HEK293 (cell line): ENCODE results near the gene GNG4.

ENCODE experiments used
- CTCF ChIA-PET: fragments of 350-600 bp; formaldehyde crosslinking; extraction: SDS; loops from one replicate; lab custom pipeline; 2021; ENCODE audit warnings: antibody characterized with exemption; lab: Yijun Ruan, JAX
- POLR2A ChIA-PET: fragments of 300-600 bp; formaldehyde crosslinking; extraction: SDS; loops from one replicate; lab custom pipeline; 2020; ENCODE audit warnings: antibody characterized with exemption, inconsistent platforms; lab: Yijun Ruan, JAX
- H3K27ac ChIP-seq: fragments of 200-500 bp; sonication (Bioruptor generic); 2 replicates; pipeline ENCODE4 v1.5.1; 2014; ENCODE audit warnings: low read depth, low read length, control low read depth, inconsistent platforms; ENCODE audit errors: extremely low read depth
- H3K36me3 ChIP-seq, 2 experiments: fragments of 200-500 bp in 1 of 2; sonication (Bioruptor generic) in 1 of 2; 1 replicate in 1 of 2; 2 replicates in 1 of 2; pipeline ENCODE4 v1.5.1; 2014 to 2017; ENCODE audit warnings: inconsistent platforms in 2 of 2, low read length in 2 of 2; ENCODE audit not compliant: control insufficient read depth in 2 of 2, insufficient read depth in 1 of 2
- H3K4me1 ChIP-seq: fragments of 200-500 bp; sonication (Bioruptor generic); 2 replicates; pipeline ENCODE4 v1.5.1; 2014; ENCODE audit warnings: mild to moderate bottlenecking, low read length, inconsistent platforms; ENCODE audit not compliant: control insufficient read depth, insufficient read depth
- H3K4me3 ChIP-seq: 2 replicates; pipeline ENCODE4 v1.5.1; 2011; ENCODE audit warnings: low read depth, mild to moderate bottlenecking, control low read depth, low read length, moderate library complexity
- H3K9me3 ChIP-seq: fragments of 200-500 bp; sonication (Bioruptor generic); 2 replicates; pipeline ENCODE4 v1.5.1; 2014; ENCODE audit warnings: low read depth, low read length, inconsistent platforms; ENCODE audit not compliant: control insufficient read depth, insufficient read depth
- BCL11A ChIP-seq: fragments of 450-650 bp; formaldehyde crosslinking; IDR thresholded peaks from 2 replicates; pipeline ENCODE4 v1.5.1; 2016; ENCODE audit warnings: low read depth, missing biosample characterization, missing genetic modification characterization
- ELK4 ChIP-seq: IDR thresholded peaks from 2 replicates; pipeline ENCODE4 v1.6.1; 2011; ENCODE audit warnings: mild to moderate bottlenecking, low read depth, low read length, borderline replicate concordance
- KLF7 ChIP-seq: fragments of 450-650 bp; formaldehyde crosslinking; IDR thresholded peaks from 2 replicates; pipeline ENCODE4 v1.5.1; 2016; ENCODE audit warnings: missing biosample characterization, missing genetic modification characterization, borderline replicate concordance
- MEIS1 ChIP-seq: sonication (generic); formaldehyde crosslinking; IDR thresholded peaks from 2 replicates; pipeline ENCODE4 v1.8.1; 2022; ENCODE audit warnings: missing genetic modification reagents, mild to moderate bottlenecking, borderline replicate concordance
- PRDM4 ChIP-seq: fragments of 450-650 bp; formaldehyde crosslinking; IDR thresholded peaks from 2 replicates; pipeline ENCODE4 v1.5.1; 2017; ENCODE audit warnings: missing biosample characterization, missing genetic modification characterization
- SALL2 ChIP-seq: fragments of 450-650 bp; formaldehyde crosslinking; IDR thresholded peaks from 2 replicates; pipeline ENCODE4 v1.5.0; 2017; ENCODE audit warnings: missing biosample characterization, mild to moderate bottlenecking, missing genetic modification characterization, borderline replicate concordance
- SCRT1 ChIP-seq: fragments of 450-650 bp; formaldehyde crosslinking; IDR thresholded peaks from 2 replicates; pipeline ENCODE4 v1.5.1; 2016; ENCODE audit warnings: missing biosample characterization, missing genetic modification characterization, borderline replicate concordance
- SCRT2 ChIP-seq: fragments of 450-650 bp; formaldehyde crosslinking; IDR thresholded peaks from 2 replicates; pipeline ENCODE4 v1.5.1; 2016; ENCODE audit warnings: missing biosample characterization, missing genetic modification characterization
- ZBTB8A ChIP-seq: fragments of 450-650 bp; formaldehyde crosslinking; IDR thresholded peaks from 2 replicates; pipeline ENCODE4 v1.5.1; 2016; ENCODE audit warnings: missing biosample characterization, missing genetic modification characterization
- ZNF133 ChIP-seq: fragments of 450-650 bp; formaldehyde crosslinking; IDR thresholded peaks from 2 replicates; pipeline ENCODE4 v1.5.1; 2016; ENCODE audit warnings: missing biosample characterization, missing genetic modification characterization
- ZNF138 ChIP-seq: fragments of 450-650 bp; formaldehyde crosslinking; IDR thresholded peaks from 2 replicates; pipeline ENCODE4 v1.5.1; 2016; ENCODE audit warnings: missing biosample characterization, missing genetic modification characterization, borderline replicate concordance
- ZNF174 ChIP-seq: fragments of 450-650 bp; formaldehyde crosslinking; IDR thresholded peaks from 2 replicates; pipeline ENCODE4 v1.5.0; 2017; ENCODE audit warnings: missing biosample characterization, mild to moderate bottlenecking, missing genetic modification characterization
- ZNF214 ChIP-seq: fragments of 450-650 bp; formaldehyde crosslinking; IDR thresholded peaks from 2 replicates; pipeline ENCODE4 v1.5.1; 2017; ENCODE audit warnings: missing biosample characterization, mild to moderate bottlenecking, missing genetic modification characterization, borderline replicate concordance
- ZNF292 ChIP-seq: fragments of 450-650 bp; formaldehyde crosslinking; IDR thresholded peaks from 2 replicates; pipeline ENCODE4 v1.5.1; 2016; ENCODE audit warnings: low read depth, missing biosample characterization, missing genetic modification characterization, borderline replicate concordance
- ZNF311 ChIP-seq: fragments of 450-650 bp; formaldehyde crosslinking; IDR thresholded peaks from 2 replicates; pipeline ENCODE4 v1.5.1; 2017; ENCODE audit warnings: missing biosample characterization, missing genetic modification characterization, borderline replicate concordance
- ZNF341 ChIP-seq: fragments of 450-650 bp; formaldehyde crosslinking; IDR thresholded peaks from 2 replicates; pipeline ENCODE4; 2016; ENCODE audit warnings: low read depth, missing biosample characterization, missing genetic modification characterization
- ZNF48 ChIP-seq: fragments of 450-650 bp; formaldehyde crosslinking; IDR thresholded peaks from 2 replicates; pipeline ENCODE4 v1.5.1; 2016; ENCODE audit warnings: missing biosample characterization, missing genetic modification characterization
- ZNF521 ChIP-seq: fragments of 450-650 bp; formaldehyde crosslinking; IDR thresholded peaks from 2 replicates; pipeline ENCODE4 v1.5.1; 2017; ENCODE audit warnings: missing biosample characterization, mild to moderate bottlenecking, missing genetic modification characterization
- ZNF560 ChIP-seq: fragments of 450-650 bp; formaldehyde crosslinking; IDR thresholded peaks from 2 replicates; pipeline ENCODE4 v1.5.1; 2017; ENCODE audit warnings: missing biosample characterization, missing genetic modification characterization, borderline replicate concordance
- ZNF585B ChIP-seq: fragments of 450-650 bp; formaldehyde crosslinking; IDR thresholded peaks from 2 replicates; pipeline ENCODE4 v1.5.1; 2016; ENCODE audit warnings: missing biosample characterization, missing genetic modification characterization
- ZNF629 ChIP-seq: fragments of 450-650 bp; formaldehyde crosslinking; IDR thresholded peaks from 2 replicates; pipeline ENCODE4 v1.5.1; 2017; ENCODE audit warnings: missing biosample characterization, missing genetic modification characterization

Gene GNG4

GRCh38 chr1:235610157-235610556 is 39.4 kb downstream of the GNG4 start:
- TF ChIP-seq SCRT1 (tag by site-specific recombination) (no peak), ZNF174 (tag by site-specific recombination) (no peak), ZNF133 (tag by site-specific recombination) (no peak), ZNF521 (tag by site-specific recombination) (no peak), ZNF311 (tag by site-specific recombination) (no peak), ZNF292 (tag by site-specific recombination) (no peak), ZNF48 (tag by site-specific recombination) (no peak), SALL2 (tag by site-specific recombination) (no peak), BCL11A (tag by site-specific recombination) (no peak), ELK4 (no peak), ZNF560 (tag by site-specific recombination) (no peak), ZNF629 (tag by site-specific recombination) (no peak), MEIS1 (CRISPR knock-in tag) (no peak), ZNF138 (no peak), PRDM4 (tag by site-specific recombination) (no peak), ZNF214 (no peak), ZNF585B (tag by site-specific recombination) (no peak), ZBTB8A (tag by site-specific recombination) (no peak)
- no peaks in the 10 kb centered on the region for H3K36me3 ChIP-seq
- ChIA-PET POLR2A (no interaction called here), CTCF (interaction anchor here (2.7 kb wide), 1 partner anchor 10 kb away, joined by 20 read pairs; no protein-coding TSS in a partner anchor)
- H3K4me1 ChIP-seq: no peaks in the 10 kb centered on the region
- H3K27ac ChIP-seq: no peak overlapping the region
- H3K4me3 ChIP-seq: no peak overlapping the region
- H3K9me3 ChIP-seq: no peaks in the 10 kb centered on the region

- Histone ChIP-seq H3K36me3 (no peaks in the 10 kb centered on the region), H3K27ac (no peak overlapping the region), H3K4me3 (no peak overlapping the region), H3K9me3 (no peaks in the 10 kb centered on the region), H3K4me1 (no peaks in the 10 kb centered on the region)
- POLR2A ChIA-PET: no interaction called here
- CTCF ChIA-PET: interaction anchor here (0.9 to 2.7 kb wide), 2 partner anchors 9 to 11 kb away, joined by 3 to 20 read pairs; no protein-coding TSS in a partner anchor
- TF ChIP-seq ZNF341 (tag by site-specific recombination) (peak; percentile 45; the same call in 1 of the 2 replicates), KLF7 (no peak)
Measured at GRCh38 chr1:235608278-235608677, 41.3 kb downstream of the GNG4 start.

GRCh38 chr1:235607284-235607683 is 42.3 kb downstream of the GNG4 start:
- H3K4me3 ChIP-seq: no peak overlapping the region
- no peaks in the 10 kb centered on the region for H3K4me1 ChIP-seq
- TF ChIP-seq ZNF292 (tag by site-specific recombination) (no peak), SCRT2 (tag by site-specific recombination) (0 out of 2 replicates have a peak, but pooled peaks have one; percentile 51)
- no peaks in the 10 kb centered on the region for H3K9me3 ChIP-seq
- no peak overlapping the region for H3K27ac ChIP-seq
- no peaks in the 10 kb centered on the region for H3K36me3 ChIP-seq
- ChIA-PET POLR2A (interaction anchor here (0.8 kb wide), 1 partner anchor 103 kb away, joined by 3 read pairs; the partner anchor contains the start of gene B3GALNT2), CTCF (interaction anchor here (0.9 kb wide), 1 partner anchor 10 kb away, joined by 3 read pairs; no protein-coding TSS in a partner anchor)
